Colonic mucosa (tissue), 4 donors: ENCODE results near the gene PHRF1. TPM values are rescaled to one million over a fixed set of nuclear protein-coding genes. Genes with fewer than 3 reads are reported as not detected.

Source experiments
- DNase-seq: peaks from one replicate; pipeline ENCODE4 v3.0.0-alpha.2; 2020
- H3K27ac ChIP-seq: fragments of 200-600 bp; one replicate; pipeline ENCODE4 v1.8.0; 2021
- H3K27me3 ChIP-seq: fragments of 200-600 bp; one replicate; pipeline ENCODE4 v1.8.0; 2021
- H3K36me3 ChIP-seq: fragments of 200-600 bp; one replicate; pipeline ENCODE4 v1.8.0; 2021
- H3K4me1 ChIP-seq: fragments of 200-600 bp; one replicate; pipeline ENCODE4 v1.8.0; 2021; ENCODE audit warnings: mild to moderate bottlenecking
- H3K4me3 ChIP-seq: fragments of 200-600 bp; one replicate; pipeline ENCODE4 v1.8.0; 2021
- H3K9ac ChIP-seq, 2 donors: one replicate each; pipeline ENCODE4 v1.7.0; 2013; ENCODE audit warnings: control low read depth in 2 of 2, low read depth in 2 of 2, low read length in 2 of 2
- H3K9me3 ChIP-seq: fragments of 200-600 bp; one replicate; pipeline ENCODE4 v1.8.0; 2021
- intact Hi-C: fragments of 100-400 bp; cut with DNase I; formaldehyde crosslinking; loops from one replicate; pipeline ENCODE4 v1.14.1; 2022
- total RNA-seq, 2 donors: library from RNA; stranded (reverse); fragmentation: NEBNext Ultra II Directional in 1 of 2; extraction: Animal tissue kit (Norgen Biotek cat#: 25700) in 1 of 2; gene quantifications; one replicate each; pipeline ENCODE4 v1.2.1, GENCODE V29; 2021
- TF ChIP-seq, protein P1 (sequence below): fragments of 200-600 bp; IDR thresholded peaks from one replicate; pipeline ENCODE4 v1.8.0; 2022; ENCODE audit warnings: antibody characterized with exemption, mild to moderate bottlenecking
- donor health status: healthy.
- donor health status: DM: no; HTN: no; CAD: no.
- donor health status: DM: no; HTN: no; CAD: no.

The PHRF1 gene
- total RNA-seq, 2 donors from 2014 or later, result 29.4 to 41.9 TPM

DNA sequence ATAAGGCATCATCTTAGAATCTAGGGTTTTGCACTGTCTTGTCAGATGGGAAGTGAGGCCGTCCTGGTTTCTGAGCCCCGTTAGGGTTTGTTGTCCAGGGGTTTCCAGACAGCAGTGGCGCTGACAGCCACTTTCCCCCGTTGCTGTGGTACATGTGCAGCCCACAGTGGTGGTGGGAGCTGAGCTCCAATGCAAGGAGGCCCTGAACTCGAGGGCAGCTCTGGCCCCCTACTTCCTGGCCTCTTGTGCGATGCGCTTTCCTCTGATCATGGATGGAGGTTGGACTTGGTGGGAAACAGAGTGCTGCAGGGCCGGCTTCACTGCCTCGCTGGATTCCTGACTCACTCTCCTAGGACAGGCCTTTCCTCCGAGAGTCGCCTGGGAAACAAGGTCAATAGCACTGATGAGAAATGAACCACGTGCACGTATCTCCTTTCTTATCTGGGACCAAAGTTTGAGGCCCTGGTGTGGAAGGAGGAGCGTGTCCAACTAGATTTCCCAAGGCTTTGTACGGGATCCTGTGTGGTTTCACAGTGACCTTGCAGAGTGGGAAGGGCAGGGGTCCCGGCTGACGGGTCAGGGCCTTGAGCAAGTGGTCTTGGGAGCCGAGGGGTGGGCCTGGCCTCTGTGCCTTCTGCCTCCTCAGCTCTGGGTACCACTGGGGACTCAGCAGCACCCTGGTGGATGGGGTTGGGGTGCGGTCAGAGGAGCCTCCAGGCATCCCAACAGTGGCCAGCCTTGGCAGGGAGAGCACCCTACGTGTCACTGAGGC is 3.7 kb downstream of the PHRF1 start:
- no peak for DNase-seq
- no peaks in the 10 kb centered on the region for H3K27me3 ChIP-seq
- H3K27ac ChIP-seq, result no peak overlapping the region
- no peaks in the 10 kb centered on the region for H3K36me3 ChIP-seq
- no peak overlapping the region for H3K9ac ChIP-seq
- H3K4me3 ChIP-seq, result no peak overlapping the region
- intact Hi-C loops, result loop anchor here (5.0 kb wide), 1 partner anchor 37 kb away; the partner anchor contains the start of gene IRF7
- TF ChIP-seq, protein P1, sequence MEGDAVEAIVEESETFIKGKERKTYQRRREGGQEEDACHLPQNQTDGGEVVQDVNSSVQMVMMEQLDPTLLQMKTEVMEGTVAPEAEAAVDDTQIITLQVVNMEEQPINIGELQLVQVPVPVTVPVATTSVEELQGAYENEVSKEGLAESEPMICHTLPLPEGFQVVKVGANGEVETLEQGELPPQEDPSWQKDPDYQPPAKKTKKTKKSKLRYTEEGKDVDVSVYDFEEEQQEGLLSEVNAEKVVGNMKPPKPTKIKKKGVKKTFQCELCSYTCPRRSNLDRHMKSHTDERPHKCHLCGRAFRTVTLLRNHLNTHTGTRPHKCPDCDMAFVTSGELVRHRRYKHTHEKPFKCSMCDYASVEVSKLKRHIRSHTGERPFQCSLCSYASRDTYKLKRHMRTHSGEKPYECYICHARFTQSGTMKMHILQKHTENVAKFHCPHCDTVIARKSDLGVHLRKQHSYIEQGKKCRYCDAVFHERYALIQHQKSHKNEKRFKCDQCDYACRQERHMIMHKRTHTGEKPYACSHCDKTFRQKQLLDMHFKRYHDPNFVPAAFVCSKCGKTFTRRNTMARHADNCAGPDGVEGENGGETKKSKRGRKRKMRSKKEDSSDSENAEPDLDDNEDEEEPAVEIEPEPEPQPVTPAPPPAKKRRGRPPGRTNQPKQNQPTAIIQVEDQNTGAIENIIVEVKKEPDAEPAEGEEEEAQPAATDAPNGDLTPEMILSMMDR, result no peak
- H3K4me1 ChIP-seq, result peaks cover 9% of the 10 kb centered on the region
- H3K9me3 ChIP-seq, result no peaks in the 10 kb centered on the region

DNA sequence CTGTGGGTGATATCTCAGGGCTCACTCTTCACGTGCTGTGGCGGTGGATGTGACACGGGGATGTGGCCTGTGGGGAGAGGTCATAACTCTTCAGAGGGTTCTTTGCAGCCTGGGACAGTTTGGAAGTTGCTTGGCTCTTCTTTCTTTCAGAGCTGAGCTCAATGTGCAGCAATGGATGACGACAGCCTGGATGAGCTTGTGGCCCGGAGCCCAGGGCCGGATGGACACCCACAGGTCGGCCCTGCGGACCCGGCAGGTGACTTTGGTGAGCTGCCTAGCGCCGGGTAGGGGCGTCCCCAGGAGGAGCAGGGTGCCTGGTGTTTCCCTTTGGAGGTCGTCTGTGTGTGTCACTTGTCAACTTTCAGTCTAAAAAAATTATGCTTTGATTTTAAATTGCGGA is 5.1 kb downstream of the PHRF1 start:
- Histone ChIP-seq H3K36me3 (peaks cover 3% of the 10 kb centered on the region), H3K4me1 (peaks cover 8% of the 10 kb centered on the region), H3K9me3 (no peaks in the 10 kb centered on the region), H3K27me3 (no peaks in the 10 kb centered on the region), H3K4me3 (no peak overlapping the region), H3K27ac (no peak overlapping the region), H3K9ac (no peak overlapping the region)
- no peak for DNase-seq
- TF ChIP-seq, protein P1, result no peak
- intact Hi-C loops, result no loop called here

DNA sequence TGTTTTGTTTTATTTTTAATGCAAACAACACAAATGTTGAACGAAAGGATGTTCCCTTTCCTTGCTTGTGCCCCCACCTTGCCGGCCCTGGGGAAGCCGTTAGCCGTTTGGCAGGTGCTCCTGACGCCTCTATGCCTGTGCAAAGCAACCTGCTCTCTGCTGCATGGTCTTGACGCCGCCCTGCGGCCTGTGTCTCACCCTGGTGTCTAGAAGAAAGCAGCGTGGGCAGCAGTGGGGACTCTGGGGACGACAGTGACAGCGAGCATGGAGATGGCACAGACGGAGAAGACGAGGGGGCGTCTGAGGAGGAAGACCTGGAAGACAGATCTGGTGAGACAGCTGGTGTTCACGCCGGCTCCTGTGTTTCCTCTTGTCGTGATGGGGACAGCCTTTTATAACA is 5.5 kb downstream of the PHRF1 start:
- Histone ChIP-seq H3K4me3 (no peak overlapping the region), H3K36me3 (peaks cover 7% of the 10 kb centered on the region), H3K4me1 (peaks cover 8% of the 10 kb centered on the region), H3K27me3 (no peaks in the 10 kb centered on the region), H3K9ac (no peak overlapping the region), H3K9me3 (no peaks in the 10 kb centered on the region), H3K27ac (no peak overlapping the region)
- TF ChIP-seq, protein P1, result no peak
- intact Hi-C loops, result no loop called here
- no peak for DNase-seq

DNA sequence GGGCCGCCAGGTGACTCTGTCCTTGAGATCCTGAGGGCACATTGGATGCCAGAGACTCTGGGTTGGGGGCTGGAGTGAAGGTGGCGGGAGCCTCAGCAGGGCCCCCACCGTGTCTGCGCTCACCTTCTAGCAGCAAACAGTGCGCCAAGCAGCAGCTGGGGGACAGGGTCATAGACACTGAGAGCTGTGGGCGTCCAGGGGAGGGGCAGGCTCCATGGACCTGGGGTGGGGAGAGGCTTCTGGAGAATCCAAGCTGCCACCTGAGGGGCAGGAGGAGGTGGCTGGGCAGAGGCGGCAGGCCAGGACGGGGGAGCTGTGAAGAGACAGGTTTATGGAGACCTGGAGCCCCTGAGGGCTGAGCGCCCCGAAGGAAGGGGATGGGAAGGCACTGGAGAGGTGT is 8.0 kb downstream of the PHRF1 start:
- H3K36me3 ChIP-seq, result peaks cover 12% of the 10 kb centered on the region
- H3K4me3 ChIP-seq, result no peak overlapping the region
- no peak for DNase-seq
- intact Hi-C loops, result no loop called here
- no peaks in the 10 kb centered on the region for H3K4me1 ChIP-seq
- no peak overlapping the region for H3K9ac ChIP-seq
- TF ChIP-seq, protein P1, result no peak
- H3K27ac ChIP-seq, result no peak overlapping the region
- H3K27me3 ChIP-seq, result no peaks in the 10 kb centered on the region
- H3K9me3 ChIP-seq, result no peaks in the 10 kb centered on the region

DNA sequence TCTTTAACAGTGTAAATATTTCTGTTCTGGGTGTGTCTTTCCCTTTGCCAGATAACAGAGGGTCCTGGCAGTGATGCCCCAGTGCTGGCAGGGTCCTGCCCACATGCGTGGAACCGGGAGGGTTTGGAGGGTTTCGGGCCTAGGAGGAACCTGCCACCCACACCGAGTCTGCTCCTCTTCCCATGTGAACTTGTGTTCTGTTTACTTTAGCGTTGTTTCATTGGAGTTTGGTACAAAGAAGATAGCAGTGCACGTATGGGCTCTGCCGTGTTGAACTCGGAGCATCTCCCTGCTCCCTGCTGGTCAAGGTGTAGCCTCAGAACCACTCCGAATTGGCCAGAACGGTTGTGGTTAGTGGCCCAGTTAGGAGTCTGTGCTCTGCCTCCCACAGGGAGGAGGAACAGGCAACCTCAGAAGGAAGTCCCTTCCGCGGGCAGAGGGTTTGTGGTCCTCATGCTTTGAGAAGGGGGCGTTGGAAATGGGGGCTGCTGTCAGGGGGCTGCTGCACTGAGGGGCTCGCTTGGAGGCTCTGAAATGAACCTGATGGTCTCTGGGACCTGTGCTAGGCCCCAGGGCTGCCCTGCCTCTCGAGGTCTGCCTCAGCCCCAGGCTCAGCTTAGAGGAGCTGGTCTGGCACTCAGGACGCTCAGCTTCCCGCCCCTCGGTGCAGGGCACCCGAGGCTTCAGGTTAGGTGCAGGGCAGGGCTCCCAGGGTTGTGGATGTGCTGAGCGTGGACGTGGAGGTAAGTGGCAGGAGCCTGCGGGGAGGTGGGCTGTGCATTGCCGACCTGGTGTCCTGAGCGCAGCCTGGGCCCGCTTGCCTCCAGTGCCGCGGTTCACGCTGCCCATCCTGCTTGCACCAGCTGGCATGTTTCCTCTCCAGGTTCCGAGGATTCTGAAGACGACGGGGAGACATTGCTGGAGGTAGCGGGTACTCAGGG is 10.4 kb downstream of the PHRF1 start:
- Histone ChIP-seq H3K4me3 (no peak overlapping the region), H3K9me3 (no peaks in the 10 kb centered on the region), H3K9ac (no peak overlapping the region), H3K27ac (no peak overlapping the region), H3K36me3 (peaks cover 12% of the 10 kb centered on the region), H3K27me3 (no peaks in the 10 kb centered on the region), H3K4me1 (no peaks in the 10 kb centered on the region)
- intact Hi-C loops, result no loop called here
- DNase-seq, result no peak
- TF ChIP-seq, protein P1, result no peak
